Skeletal muscle cell (primary cell): Measurements from ENCODE around the gene NCOA6.
A peak's percentile ranks its signal among the peaks of the same experiment; 100 is the strongest.
"Not testable (repeated sequence)": the region's sequence is repeated elsewhere in the genome, so short reads cannot be mapped to it uniquely, and the experiment has no call there.

Source experiments
- DNase-seq: peaks from one replicate; pipeline ENCODE4 v3.0.0-alpha.2; 2010; ENCODE audit warnings: low read depth
- H3K4me3 ChIP-seq: 2 replicates; pipeline ENCODE4 v1.5.1; 2011; ENCODE audit warnings: low read depth, mild to moderate bottlenecking, control low read depth, low read length, moderate library complexity

NCOA6 gene

DNA sequence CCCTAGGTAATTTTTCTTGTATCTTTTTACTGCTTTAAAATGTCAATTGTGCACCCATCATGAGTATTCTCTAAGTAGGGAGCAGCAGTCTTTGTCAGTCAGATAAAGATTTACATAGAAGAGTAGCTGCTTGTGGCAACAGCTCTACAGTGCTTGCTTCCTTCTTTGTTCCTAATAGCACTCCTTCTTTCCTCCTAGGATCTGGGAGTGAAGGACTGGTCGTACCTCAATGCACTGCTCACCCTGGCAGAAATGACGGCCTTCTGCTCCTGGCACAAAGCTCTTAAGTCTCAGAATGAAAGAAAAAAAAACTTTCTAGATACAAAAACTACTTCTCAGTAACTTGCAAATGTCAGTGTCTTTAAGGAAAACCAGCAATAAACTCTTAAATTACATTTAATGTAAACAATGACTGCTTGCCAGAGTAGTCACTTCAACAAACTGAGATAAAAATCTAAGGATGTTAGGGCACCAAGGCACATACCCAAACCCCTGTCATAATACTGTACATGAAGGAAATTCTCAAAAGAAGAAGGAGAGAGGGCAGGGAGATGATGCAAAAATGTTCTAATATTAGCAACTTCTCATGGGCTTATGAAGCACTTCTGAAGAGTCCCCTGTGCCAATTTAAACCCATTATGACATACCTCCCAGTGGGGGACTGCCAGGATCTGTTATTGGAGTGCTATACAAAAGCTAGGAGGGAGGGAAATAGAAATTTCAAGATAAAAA, 34.0 kb downstream of the NCOA6 start:
- peak; percentile 27 for DNase-seq
- no peak overlapping the region for H3K4me3 ChIP-seq

GRCh38 chr20:34781220-34781619, 44.2 kb downstream of the NCOA6 start:
- H3K4me3 ChIP-seq: no peak overlapping the region
- no peak for DNase-seq

DNA sequence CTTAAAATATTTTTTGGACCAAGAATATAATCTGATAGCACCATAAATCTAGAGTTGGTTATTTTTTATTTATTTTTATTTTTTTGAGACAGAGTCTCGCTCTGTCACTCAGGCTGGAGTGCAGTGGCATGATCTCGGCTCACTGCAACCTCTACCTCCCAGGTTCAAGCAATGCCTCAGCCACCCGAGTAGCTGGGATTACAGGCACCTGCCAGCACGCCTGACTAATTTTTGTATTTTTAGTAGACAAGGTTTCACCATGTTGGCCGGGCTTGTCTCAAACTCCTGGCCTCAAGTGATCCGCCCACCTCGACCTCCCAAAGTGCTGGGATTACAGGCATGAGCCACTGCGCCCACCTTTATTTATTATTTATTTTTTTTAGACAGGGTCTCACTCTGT, 45.2 kb downstream of the NCOA6 start:
- not testable (repeated sequence) for DNase-seq, H3K4me3 ChIP-seq

GRCh38 chr20:34776177-34776576, 49.3 kb downstream of the NCOA6 start:
- H3K4me3 ChIP-seq: no peak overlapping the region
- DNase-seq: no peak

DNA sequence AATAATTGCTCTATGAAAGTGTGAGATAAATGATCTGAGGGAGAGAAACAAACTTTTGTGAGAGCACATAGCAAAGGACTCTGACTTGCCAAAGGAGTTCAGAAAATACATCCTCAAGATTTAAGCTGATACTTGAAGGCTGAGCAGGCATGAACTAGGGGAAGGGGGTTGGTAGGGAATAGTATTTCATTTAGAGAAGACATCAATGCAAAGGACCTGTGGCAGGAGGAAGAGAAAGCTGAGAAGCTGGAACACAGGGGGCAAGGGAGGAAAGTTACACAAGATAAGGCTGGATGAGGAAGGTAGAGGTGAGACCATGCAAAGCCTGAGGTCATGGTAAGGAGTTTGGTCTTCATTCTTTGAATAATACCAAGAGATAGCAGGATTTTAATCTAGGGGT, 50.6 kb downstream of the NCOA6 start:
- DNase-seq: no peak
- H3K4me3 ChIP-seq: no peak overlapping the region

- no peak for DNase-seq
- H3K4me3 ChIP-seq: no peak overlapping the region
Observed at GRCh38 chr20:34774449-34774848, 51.0 kb downstream of the NCOA6 start.

DNA sequence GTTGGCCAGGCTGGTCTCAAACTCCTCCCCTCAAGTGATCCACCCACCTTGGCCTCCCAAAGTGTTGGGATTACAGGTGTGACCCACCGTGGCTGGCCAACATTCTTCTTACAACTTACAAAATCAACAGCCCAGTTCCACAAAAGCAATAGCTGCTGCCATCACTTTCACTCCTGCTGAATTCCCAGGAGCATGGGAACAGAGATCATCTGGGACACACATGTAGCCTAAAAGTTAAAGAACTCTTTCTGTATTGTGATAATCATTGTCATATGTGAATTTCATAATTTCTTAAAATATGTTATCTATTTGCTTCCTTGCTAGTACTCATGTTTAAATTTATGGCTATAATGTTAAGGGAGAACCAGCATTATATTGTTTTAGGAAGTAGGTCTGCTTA, 51.7 kb downstream of the NCOA6 start:
- no peak for DNase-seq
- H3K4me3 ChIP-seq: no peak overlapping the region

GRCh38 chr20:34772437-34772836, 53.0 kb downstream of the NCOA6 start:
- H3K4me3 ChIP-seq: no peak overlapping the region
- no peak for DNase-seq

GRCh38 chr20:34771680-34772081, 53.8 kb downstream of the NCOA6 start:
- DNase-seq: no peak

GRCh38 chr20:34768096-34768495, 57.4 kb downstream of the NCOA6 start:
- DNase-seq: peak; percentile 13
- no peak overlapping the region for H3K4me3 ChIP-seq

More at GRCh38 chr20:34771680-34772081, 53.8 kb downstream of the NCOA6 start:
- no peak overlapping the region for H3K4me3 ChIP-seq

- no peak overlapping the region for H3K4me3 ChIP-seq
- no peak for DNase-seq
Observed at GRCh38 chr20:34762031-34762555, 63.4 kb downstream of the NCOA6 start.

GRCh38 chr20:34755367-34755766, 70.1 kb downstream of the NCOA6 start:
- DNase-seq: no peak
- H3K4me3 ChIP-seq: no peak overlapping the region

- DNase-seq: no peak
Observed at GRCh38 chr20:34754611-34755010, 70.8 kb downstream of the NCOA6 start.

GRCh38 chr20:34753706-34754461, 71.6 kb downstream of the NCOA6 start:
- H3K4me3 ChIP-seq: no peak overlapping the region
- DNase-seq: no peak

More at GRCh38 chr20:34754611-34755010, 70.8 kb downstream of the NCOA6 start:
- no peak overlapping the region for H3K4me3 ChIP-seq

- H3K4me3 ChIP-seq: no peak overlapping the region
- no peak for DNase-seq
Observed at GRCh38 chr20:34751453-34751852, 74.0 kb downstream of the NCOA6 start.

DNA sequence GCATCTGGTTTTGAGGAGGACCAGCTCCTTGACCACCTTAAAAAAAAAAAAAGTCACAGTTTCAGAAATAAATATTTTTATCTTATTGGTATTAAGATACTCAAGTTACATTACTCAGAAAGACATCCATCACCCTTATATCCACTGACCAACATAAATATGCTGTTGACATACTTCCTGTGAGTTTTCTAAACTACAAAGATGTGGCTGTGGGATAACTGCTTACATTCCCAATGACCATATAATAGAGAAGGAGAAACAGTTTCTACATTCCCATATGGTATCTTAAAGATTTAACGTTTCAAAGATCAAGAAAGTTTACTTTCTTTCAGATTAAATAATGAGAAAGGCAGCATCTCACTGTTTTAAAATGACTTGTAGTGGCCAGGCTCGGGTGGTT, 75.0 kb downstream of the NCOA6 start:
- no peak overlapping the region for H3K4me3 ChIP-seq
- DNase-seq: no peak

DNA sequence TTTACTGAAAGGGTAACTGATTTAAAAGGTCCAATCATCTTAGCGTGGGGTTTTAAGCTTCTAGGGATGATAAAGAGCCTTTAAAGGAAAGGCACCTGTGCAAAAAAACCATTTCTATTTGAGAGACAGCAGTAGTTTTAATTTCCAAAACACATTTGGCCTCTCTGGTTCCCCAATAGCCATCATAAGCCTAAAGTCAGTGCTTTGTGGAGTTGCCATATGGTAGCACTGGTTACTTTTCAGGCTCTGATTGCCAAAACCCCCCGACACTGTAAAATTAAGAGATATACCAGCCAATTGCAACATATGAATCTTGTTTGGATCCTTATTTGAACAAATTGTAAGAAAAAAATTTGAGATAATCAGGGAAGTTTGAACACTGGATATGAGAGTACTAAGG, 76.7 kb downstream of the NCOA6 start:
- no peak for DNase-seq
- no peak overlapping the region for H3K4me3 ChIP-seq

DNA sequence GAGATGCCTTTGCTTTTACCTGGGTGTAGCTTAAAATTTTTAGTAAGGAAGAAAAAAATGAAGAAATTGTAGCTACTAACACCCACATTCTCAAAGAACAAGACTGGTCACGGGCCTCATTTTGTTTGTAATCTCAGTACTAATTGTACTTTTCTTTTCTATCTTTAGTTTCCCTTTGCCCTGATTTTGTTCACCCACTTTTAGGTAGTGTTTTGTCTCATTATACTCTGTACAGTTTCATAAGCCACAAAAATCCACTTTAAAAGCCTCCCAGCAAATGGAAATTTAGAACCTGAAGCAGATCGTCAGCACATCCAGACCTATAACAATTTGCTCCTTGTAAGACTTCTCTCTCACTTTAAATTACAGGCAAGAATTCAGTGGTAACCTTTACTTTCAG, 78.0 kb downstream of the NCOA6 start:
- DNase-seq: no peak
- no peak overlapping the region for H3K4me3 ChIP-seq

- no peak for DNase-seq
- H3K4me3 ChIP-seq: no peak overlapping the region
Observed at GRCh38 chr20:34746674-34747073, 78.8 kb downstream of the NCOA6 start.

DNA sequence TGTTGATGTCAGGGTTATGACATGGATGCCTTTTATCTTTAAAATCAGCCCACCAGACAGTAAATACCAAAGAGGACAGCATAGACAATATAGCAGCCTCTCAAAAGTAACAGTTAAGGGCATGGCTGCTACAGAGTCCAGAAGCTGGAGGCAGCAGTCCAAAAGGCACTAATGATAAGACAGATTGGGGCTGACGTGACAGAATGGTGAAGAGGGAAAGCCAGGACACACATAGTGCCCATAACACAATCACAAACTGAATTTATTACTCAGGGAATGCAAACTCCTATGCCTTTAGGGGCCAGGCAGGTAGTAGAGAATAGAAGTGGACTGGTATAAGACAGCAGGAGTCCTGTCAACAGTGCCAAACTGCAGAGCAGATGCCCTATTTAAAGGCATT, 80.6 kb downstream of the NCOA6 start:
- no peak for DNase-seq
- no peak overlapping the region for H3K4me3 ChIP-seq

GRCh38 chr20:34744340-34744739, 81.1 kb downstream of the NCOA6 start:
- H3K4me3 ChIP-seq: no peak overlapping the region
- DNase-seq: no peak
